Large intestine (tissue), 3 donors: ENCODE data around the gene SULT1A2. TPM values are rescaled to one million over a fixed set of nuclear protein-coding genes. Genes with fewer than 3 reads are reported as not detected.
"Not testable (repeated sequence)": the region's sequence is repeated elsewhere in the genome, so short reads cannot be mapped to it uniquely, and the experiment has no call there.

Experiments used
- DNase-seq, 2 donors: peaks; one replicate each; pipeline versions ENCODE4 v3.0.0 to v3.0.0-alpha.2; 2013
- H3K27ac ChIP-seq: one replicate; pipeline ENCODE4 v1.5.1; 2013; ENCODE audit warnings: low read length
- H3K27me3 ChIP-seq: 2 replicates; pipeline ENCODE4 v1.6.1; 2013; ENCODE audit warnings: low read length; ENCODE audit not compliant: control insufficient read depth, insufficient read depth
- H3K36me3 ChIP-seq: 2 replicates; pipeline ENCODE4 v1.6.1; 2013; ENCODE audit warnings: low read length; ENCODE audit not compliant: control insufficient read depth, insufficient read depth
- H3K4me1 ChIP-seq: one replicate; pipeline ENCODE4 v1.6.1; 2013; ENCODE audit warnings: low read length; ENCODE audit not compliant: control insufficient read depth, insufficient read depth
- H3K4me3 ChIP-seq: one replicate; pipeline ENCODE4 v1.5.1; 2013; ENCODE audit warnings: low read length
- H3K9me3 ChIP-seq: one replicate; pipeline ENCODE4 v1.6.1; 2013; ENCODE audit warnings: mild to moderate bottlenecking, low read depth, low read length, moderate library complexity; ENCODE audit not compliant: control insufficient read depth
- WGBS: methylation state at CpG from one replicate; pipeline ENCODE4 v1.1.5; 2013; ENCODE audit warnings: low lambda C conversion rate; ENCODE audit not compliant: insufficient coverage; 5-methylcytosine and 5-hydroxymethylcytosine counted together
- polyA plus RNA-seq: library from polyadenylated mRNA; unstranded; fragments of 120-200 nt; gene quantifications from one replicate; pipeline ENCODE4 v1.2.1, GENCODE V29; 2013

The SULT1A2 gene
- polyA plus RNA-seq, 1 donor, result 5.7 TPM

DNA sequence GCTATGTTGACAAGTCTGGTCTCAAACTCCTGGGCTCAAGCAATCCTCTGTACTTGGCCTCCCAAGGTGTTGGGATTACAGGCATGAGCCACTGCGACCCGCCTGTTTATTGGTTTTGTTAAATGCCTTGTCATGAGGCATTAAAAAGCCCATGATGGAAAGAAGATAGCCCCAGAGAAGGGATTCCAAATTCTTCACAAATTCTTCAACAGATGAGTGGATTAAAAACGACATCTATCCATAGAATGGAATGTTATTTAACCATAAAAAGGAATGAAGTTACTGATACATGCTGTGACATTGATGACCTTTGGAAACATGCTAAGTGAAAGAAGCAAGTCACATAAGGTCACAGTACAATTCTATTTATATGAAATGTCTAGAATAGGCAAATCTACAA, 38.4 kb downstream of the SULT1A2 start:
- H3K4me3 ChIP-seq, result no peak overlapping the region
- 71% methylated on average over 1 of the region's 3 CpGs for WGBS
- H3K27me3 ChIP-seq, result no peaks in the 10 kb centered on the region

DNA sequence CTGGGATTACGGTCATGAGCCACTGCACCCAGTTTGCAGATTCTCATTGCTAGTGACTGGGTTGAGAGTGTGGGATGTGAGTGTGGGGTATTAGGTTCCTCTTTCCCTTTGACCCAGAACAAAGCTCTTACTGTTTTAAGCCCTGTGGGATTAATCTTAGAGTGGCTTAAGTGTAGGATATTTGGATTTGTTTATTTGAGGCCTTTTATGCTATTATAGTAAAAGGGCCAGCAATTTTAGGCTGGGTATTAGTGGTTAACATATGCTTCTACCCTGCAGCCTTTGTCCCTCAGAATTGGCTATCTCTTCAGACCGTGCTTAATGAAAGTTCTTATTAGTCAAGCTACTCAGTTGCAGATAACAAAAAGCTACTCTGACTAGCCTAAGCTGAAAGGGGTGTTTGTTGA, 39.9 kb downstream of the SULT1A2 start:
- no CpG with 5 or more reads among the region's 2 CpGs for WGBS
- no peak for DNase-seq
- Histone ChIP-seq H3K36me3 (peaks cover 20% of the 10 kb centered on the region), H3K27me3 (no peaks in the 10 kb centered on the region), H3K4me3 (no peak overlapping the region), H3K27ac (no peak overlapping the region), H3K4me1 (peaks cover 4% of the 10 kb centered on the region), H3K9me3 (no peaks in the 10 kb centered on the region)

More for the DNA sequence above, 38.4 kb downstream of the SULT1A2 start:
- peaks cover 4% of the 10 kb centered on the region for H3K4me1 ChIP-seq
- peaks cover 20% of the 10 kb centered on the region for H3K36me3 ChIP-seq
- DNase-seq, result no peak
- H3K9me3 ChIP-seq, result no peaks in the 10 kb centered on the region
- H3K27ac ChIP-seq, result no peak overlapping the region

DNA sequence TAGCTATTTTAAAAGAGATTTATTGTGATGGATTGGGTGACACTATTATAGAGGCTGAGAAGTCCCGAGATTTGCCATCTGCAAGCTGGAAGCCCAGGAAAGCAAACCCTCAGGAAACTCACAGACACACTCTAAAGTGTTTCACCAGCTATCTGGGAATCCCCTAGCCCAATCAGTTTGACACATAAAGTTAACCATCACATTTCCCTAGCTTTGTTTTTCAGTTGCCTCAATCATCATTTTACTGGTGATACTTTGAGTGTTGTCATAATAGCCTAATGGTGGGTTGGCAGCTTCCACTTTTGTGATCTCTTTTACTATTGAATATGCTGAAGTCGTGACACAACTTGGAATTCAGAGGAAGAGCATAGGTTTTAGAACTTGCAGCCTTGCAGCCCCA, 41.3 kb downstream of the SULT1A2 start:
- H3K27me3 ChIP-seq, result no peaks in the 10 kb centered on the region

DNA sequence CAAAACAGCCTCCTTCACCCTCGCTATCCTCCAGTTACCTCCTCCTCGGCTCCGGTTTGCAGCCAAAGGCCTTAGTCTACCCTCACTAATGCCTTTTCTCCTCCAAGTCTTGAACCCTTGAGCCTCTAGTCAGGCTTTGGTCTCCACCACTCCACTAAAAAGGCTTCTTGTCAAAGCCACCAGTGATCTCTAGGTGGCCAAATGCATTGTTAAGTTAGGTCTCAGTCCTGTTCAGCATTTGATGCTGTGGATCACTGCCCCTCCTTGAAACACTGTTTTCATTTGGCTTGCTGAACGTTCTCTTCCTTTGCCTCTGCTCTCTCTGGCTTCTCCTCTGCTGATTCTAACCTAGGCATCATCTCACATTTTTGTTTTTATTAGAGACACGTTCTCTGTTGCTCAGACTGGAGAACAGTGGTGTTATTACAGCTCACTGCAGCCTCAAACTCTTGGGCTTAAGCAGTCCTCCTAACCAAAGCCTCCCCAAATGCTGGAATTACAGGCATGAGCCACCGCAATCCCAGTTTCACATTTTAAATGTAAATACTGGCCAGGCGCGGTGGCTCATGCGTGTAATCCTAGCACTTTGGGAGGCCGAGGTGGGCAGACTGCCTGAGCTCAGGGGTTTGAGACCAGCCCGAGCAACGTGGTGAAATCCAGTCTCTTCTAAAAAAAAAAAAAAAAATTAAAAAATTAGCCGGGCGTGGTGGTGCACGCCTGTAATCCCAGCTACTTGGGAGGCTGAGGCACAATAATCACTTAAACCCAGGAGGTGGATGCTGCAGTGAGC, 42.0 kb downstream of the SULT1A2 start:
- H3K9me3 ChIP-seq, result no peaks in the 10 kb centered on the region
- H3K4me3 ChIP-seq, result peak overlapping the region; percentile 55
- WGBS, result no CpG with 5 or more reads among the region's 15 CpGs
- H3K4me1 ChIP-seq, result peaks cover 4% of the 10 kb centered on the region
- no peak for DNase-seq
- peaks cover 20% of the 10 kb centered on the region for H3K36me3 ChIP-seq
- H3K27ac ChIP-seq, result no peak overlapping the region
- H3K27me3 ChIP-seq, result no peaks in the 10 kb centered on the region

More for the DNA sequence above, 41.3 kb downstream of the SULT1A2 start:
- Histone ChIP-seq H3K4me3 (no peak overlapping the region), H3K9me3 (no peaks in the 10 kb centered on the region), H3K4me1 (peaks cover 4% of the 10 kb centered on the region), H3K27ac (no peak overlapping the region), H3K36me3 (peaks cover 20% of the 10 kb centered on the region)
- no CpG with 5 or more reads among the region's 2 CpGs for WGBS
- no peak for DNase-seq

DNA sequence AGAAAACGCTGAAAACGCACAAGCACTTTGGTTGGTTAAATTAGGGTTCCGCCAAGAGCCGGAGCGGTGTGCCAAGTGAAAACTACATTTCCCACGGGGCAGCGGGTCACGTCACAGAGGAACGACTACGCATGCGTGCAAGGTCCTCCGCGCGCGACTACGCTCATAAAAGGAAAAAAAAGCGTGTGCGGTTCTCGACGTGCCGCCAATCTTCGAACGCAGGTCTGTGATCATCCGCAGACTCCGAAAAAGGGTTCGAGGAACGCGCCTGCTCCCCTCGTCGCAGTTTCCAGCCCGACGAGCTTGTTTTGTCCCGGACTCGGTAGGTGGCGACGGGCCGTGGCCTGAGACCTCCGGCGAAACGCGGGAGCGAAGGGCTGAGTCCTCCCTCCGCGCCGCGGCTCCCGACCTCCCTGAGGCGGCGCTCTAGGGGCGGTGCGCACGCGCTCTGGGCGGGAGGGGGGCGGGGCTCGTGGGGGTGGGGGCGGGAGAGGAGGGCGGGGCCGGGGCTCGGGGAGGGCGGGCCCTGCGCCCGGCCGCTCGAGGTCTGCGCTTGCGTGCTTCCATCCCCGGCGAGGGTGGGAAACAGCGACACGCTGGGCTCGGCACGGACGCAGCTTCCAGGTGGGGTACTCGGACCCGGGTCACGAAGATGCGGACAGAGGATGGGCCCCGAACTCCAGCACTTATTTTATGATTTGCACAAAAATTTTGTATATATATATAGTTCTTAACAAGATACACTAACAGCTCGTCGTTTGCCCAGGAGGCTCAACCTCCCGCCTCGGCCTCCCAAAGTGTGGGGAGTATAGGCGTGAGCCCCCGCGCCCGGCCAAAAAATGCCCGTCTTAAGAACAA, 42.8 kb downstream of the SULT1A2 start, which contains the start of gene SGF29:
Gene SGF29 (plus strand): TSS at position 145 of the 858 bp plus-strand sequence. CDS start 27,150 bp downstream, outside the sequence.
- Histone ChIP-seq H3K27ac (peak within 1 kb of the TSS; percentile 100), H3K9me3 (no peaks in the 10 kb centered on the region), H3K4me3 (peak within 1 kb of the TSS; percentile 91), H3K4me1 (peaks cover 4% of the 10 kb centered on the region), H3K36me3 (peaks cover 20% of the 10 kb centered on the region), H3K27me3 (no peaks in the 10 kb centered on the region)
- WGBS, result no CpG with 5 or more reads among the region's 88 CpGs
- peak; percentile 90 to 97 for DNase-seq

DNA sequence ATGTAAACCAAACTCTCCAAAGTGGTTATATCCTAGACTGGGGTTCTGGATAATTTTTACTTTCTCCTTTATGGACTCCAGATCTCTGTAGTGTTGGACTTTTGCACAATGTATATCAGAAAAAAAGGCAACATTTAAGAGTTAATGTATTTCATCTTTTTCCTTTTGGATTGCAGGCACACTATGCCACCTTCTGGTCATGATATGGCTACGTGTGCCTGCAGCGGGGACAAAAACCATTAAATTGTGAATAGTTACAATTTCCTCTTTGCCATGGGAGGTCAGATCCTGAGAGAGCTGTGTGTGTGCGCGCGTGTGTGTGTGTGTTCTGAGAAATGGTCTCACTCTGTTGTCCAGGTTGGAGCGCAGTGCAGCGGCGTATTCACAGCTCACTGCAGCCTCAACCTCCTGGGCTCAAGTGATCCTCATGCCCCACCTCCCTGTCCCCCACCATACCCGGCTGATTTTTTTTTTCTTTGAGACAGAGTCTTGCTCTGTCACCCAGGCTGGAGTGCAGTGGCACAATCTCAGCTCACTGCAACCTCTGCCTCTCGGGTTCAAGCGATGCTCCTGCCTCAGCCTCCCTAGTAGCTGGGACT, 47.5 kb downstream of the SULT1A2 start:
- H3K9me3 ChIP-seq, result no peaks in the 10 kb centered on the region
- H3K36me3 ChIP-seq, result no peaks in the 10 kb centered on the region
- no peaks in the 10 kb centered on the region for H3K27me3 ChIP-seq
- DNase-seq, result peak in 1 of 2 donors; percentile 44
- H3K4me1 ChIP-seq, result peaks cover under 1% of the 10 kb centered on the region
- H3K27ac ChIP-seq, result no peak overlapping the region
- 80% methylated on average over 1 of the region's 11 CpGs for WGBS
- H3K4me3 ChIP-seq, result no peak overlapping the region

DNA sequence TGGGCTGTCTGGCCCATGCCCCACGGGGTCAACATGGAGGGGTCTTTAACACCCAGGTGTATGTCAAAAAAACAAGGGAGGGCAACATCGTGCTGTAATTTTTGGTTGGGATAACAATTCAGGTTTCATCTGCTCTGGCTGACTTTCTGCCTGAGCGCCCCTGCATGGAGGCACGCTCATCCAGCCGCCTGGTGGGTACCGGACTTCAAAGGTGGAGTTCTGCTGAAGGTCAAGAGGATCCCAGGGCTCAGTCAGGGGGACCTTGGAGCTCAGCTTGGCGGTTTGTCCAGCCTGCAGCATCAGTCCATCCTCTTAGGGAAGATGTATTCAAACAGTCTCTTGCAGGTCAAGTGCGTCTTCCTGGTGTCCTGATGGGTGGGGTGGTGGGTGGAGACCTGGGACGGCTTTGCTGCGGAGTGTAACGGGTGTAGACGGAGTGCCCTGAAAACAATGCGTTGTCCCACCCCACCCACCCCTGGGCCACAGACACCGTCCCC, 48.5 kb downstream of the SULT1A2 start:
- WGBS, result no CpG with 5 or more reads among the region's 14 CpGs

DNA sequence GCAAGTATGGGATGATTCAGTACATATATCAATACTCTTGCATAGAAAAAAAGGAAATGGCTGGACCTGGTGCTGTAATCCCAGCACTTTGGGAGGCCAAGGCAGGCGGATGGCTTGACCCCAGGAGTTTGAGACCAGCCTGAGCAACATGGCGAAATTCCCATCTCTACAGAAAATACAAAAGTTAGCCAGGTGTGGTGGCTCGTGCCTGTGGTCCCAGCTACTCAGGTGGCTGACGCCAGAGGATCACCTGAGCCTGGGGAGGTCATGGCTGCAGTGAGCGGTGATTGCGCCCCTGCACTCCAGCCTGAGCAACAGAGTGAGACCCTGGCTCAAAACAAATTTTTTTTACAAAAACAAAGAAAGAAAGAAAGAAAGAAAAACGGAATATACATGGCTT, 50.2 kb downstream of the SULT1A2 start:
- no peaks in the 10 kb centered on the region for H3K27me3 ChIP-seq
- H3K4me1 ChIP-seq, result peaks cover 5% of the 10 kb centered on the region
- WGBS, result 92% methylated on average over 2 of the region's 7 CpGs
- no peaks in the 10 kb centered on the region for H3K36me3 ChIP-seq
- no peak for DNase-seq
- no peaks in the 10 kb centered on the region for H3K9me3 ChIP-seq
- H3K27ac ChIP-seq, result no peak overlapping the region
- no peak overlapping the region for H3K4me3 ChIP-seq

More for the DNA sequence above, 48.5 kb downstream of the SULT1A2 start:
- no peak for DNase-seq
- no peak overlapping the region for H3K27ac ChIP-seq
- H3K9me3 ChIP-seq, result no peaks in the 10 kb centered on the region
- H3K36me3 ChIP-seq, result no peaks in the 10 kb centered on the region
- no peak overlapping the region for H3K4me3 ChIP-seq
- H3K27me3 ChIP-seq, result no peaks in the 10 kb centered on the region
- H3K4me1 ChIP-seq, result no peaks in the 10 kb centered on the region

DNA sequence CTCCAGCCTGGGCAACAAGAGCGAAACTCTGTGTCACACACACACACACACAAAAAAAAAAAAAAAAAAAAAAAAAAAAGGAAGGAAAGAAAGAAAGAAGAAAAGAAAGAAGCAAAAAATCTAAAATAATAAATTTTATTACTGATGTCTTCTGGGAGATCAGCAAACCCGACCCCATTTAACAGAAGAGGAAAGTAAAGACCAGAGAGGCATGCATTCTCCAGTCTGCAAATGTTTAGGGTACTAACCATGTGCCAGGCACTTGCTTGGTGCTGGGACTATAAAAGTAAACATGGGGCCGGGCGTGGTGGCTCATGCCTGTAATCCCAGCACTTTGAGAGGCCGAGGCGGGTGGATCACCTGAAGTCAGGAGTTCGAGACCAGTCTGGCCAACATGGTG, 50.9 kb downstream of the SULT1A2 start:
- DNase-seq, H3K36me3 ChIP-seq, H3K4me1 ChIP-seq, H3K27ac ChIP-seq, H3K4me3 ChIP-seq, H3K9me3 ChIP-seq, H3K27me3 ChIP-seq: not testable (repeated sequence)
- WGBS, result no CpG with 5 or more reads among the region's 7 CpGs

DNA sequence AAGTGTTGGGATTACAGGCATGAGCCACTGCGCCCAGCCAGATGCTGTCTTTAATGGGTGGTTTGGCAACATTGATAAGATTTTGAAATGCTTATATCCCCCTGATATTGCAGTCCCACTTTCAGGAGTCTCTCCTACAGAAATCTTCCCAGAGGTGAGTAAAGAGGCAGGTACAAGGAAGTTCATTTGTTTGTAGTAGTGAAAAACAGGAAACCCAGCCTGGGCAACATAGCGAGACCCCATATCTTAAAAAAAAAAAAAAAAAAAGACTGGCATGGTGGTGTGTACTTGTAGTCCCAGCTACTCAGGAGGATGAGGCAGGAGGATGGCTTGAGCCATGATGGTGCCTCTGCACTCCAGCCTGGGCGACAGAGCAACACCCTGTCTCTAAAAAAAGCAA, 51.9 kb downstream of the SULT1A2 start:
- WGBS, result no CpG with 5 or more reads among the region's 3 CpGs

More for the DNA sequence above, 51.9 kb downstream of the SULT1A2 start:
- Histone ChIP-seq H3K36me3 (no peaks in the 10 kb centered on the region), H3K27me3 (no peaks in the 10 kb centered on the region), H3K9me3 (no peaks in the 10 kb centered on the region), H3K4me1 (peaks cover 5% of the 10 kb centered on the region), H3K27ac (no peak overlapping the region), H3K4me3 (no peak overlapping the region)
- no peak for DNase-seq
